SU-DHL-6 (cell line): ENCODE results near the gene ZGLP1.

Source experiments
- H2AFZ ChIP-seq: fragments of 200-600 bp; sonication (generic); 2 replicates; pipeline ENCODE4 v1.6.1; 2014; ENCODE audit warnings: low read depth, mild to moderate bottlenecking, moderate library complexity, mixed read lengths, antibody characterized with exemption, low read length; ENCODE audit not compliant: severe bottlenecking
- H3F3A ChIP-seq: fragments of 200-600 bp; shearing (Covaris generic); 2 replicates; pipeline ENCODE4 v1.6.0; 2016; ENCODE audit warnings: antibody characterized with exemption, mild to moderate bottlenecking; ENCODE audit not compliant: insufficient read depth
- H3K27ac ChIP-seq: fragments of 200-600 bp; sonication (generic); 2 replicates; pipeline ENCODE4 v1.5.1; 2016; ENCODE audit warnings: low read depth, mild to moderate bottlenecking, low read length, moderate library complexity, mixed read lengths
- H3K27me3 ChIP-seq: fragments of 200-600 bp; sonication (generic), shearing (Covaris generic); 2 replicates; pipeline ENCODE4 v1.6.0; 2014; ENCODE audit warnings: mild to moderate bottlenecking, low read length
- H3K36me3 ChIP-seq: fragments of 200-600 bp; sonication (generic); 2 replicates; pipeline ENCODE4 v1.6.1; 2014; ENCODE audit warnings: mild to moderate bottlenecking, low read length, mixed read lengths
- H3K4me2 ChIP-seq: fragments of 300-600, 200-600 bp; shearing (Covaris generic), sonication (generic); 2 replicates; pipeline ENCODE4 v1.6.0; 2014; ENCODE audit warnings: low read length, low read depth, mild to moderate bottlenecking; ENCODE audit not compliant: poor library complexity, severe bottlenecking
- H3K4me3 ChIP-seq: fragments of 200-600 bp; sonication (generic); 2 replicates; pipeline ENCODE4 v1.5.1; 2014; ENCODE audit warnings: antibody characterized with exemption, low read length, mild to moderate bottlenecking, mixed read lengths; ENCODE audit not compliant: insufficient read depth, poor library complexity, severe bottlenecking
- H3K79me2 ChIP-seq: fragments of 200-600 bp; sonication (generic); 2 replicates; pipeline ENCODE4 v1.6.1; 2014; ENCODE audit warnings: mild to moderate bottlenecking, low read length, moderate library complexity; ENCODE audit not compliant: insufficient read depth
- H3K9ac ChIP-seq: fragments of 200-600 bp; sonication (generic); 2 replicates; pipeline ENCODE4 v1.7.0; 2014; ENCODE audit warnings: mild to moderate bottlenecking, low read length
- H3K9me2 ChIP-seq: fragments of 200-600 bp; sonication (generic); replicated peaks from 2 replicates; pipeline ENCODE4 v1.6.1; 2014; ENCODE audit warnings: low read length; ENCODE audit not compliant: insufficient read depth
- H3K9me3 ChIP-seq: fragments of 200-600 bp; sonication (generic); 2 replicates; pipeline ENCODE4 v1.6.1; 2014; ENCODE audit warnings: low read length, mixed read lengths; ENCODE audit not compliant: insufficient read depth
- H4K20me1 ChIP-seq: fragments of 200-600 bp; sonication (generic); 2 replicates; pipeline ENCODE4 v1.6.1; 2014; ENCODE audit warnings: low read depth, mild to moderate bottlenecking, antibody characterized with exemption, low read length, moderate library complexity, mixed read lengths
- CTCF ChIP-seq: fragments of 200-600 bp; sonication (generic); IDR thresholded peaks from one replicate; pipeline ENCODE4 v1.5.1; 2017; ENCODE audit warnings: antibody characterized with exemption, mild to moderate bottlenecking, low read length, moderate library complexity; ENCODE audit not compliant: insufficient read depth, poor library complexity, severe bottlenecking
- EZH2phosphoT487 ChIP-seq: fragments of 200-600 bp; sonication (generic), shearing (Covaris generic); conservative IDR thresholded peaks from 2 replicates; pipeline ENCODE4 v1.6.1; 2018; ENCODE audit warnings: mild to moderate bottlenecking, antibody characterized with exemption, low read length, moderate library complexity, mixed read lengths

The ZGLP1 gene

GRCh38 chr19:10309423-10309822, at the start of gene ZGLP1:
ZGLP1 (minus strand) TSS chr19:10309815.
- H3K27me3 ChIP-seq, result no peaks in the 10 kb centered on the region
- no peak within 1 kb of the TSS for H2AFZ ChIP-seq
- no peak within 1 kb of the TSS for H3K4me3 ChIP-seq
- no peak within 1 kb of the TSS for H3K9ac ChIP-seq
- H3K79me2 ChIP-seq, result no peaks in the 10 kb centered on the region
- H3K27ac ChIP-seq, result no peak within 1 kb of the TSS
- H3F3A ChIP-seq, result no peaks in the 10 kb centered on the region
- no peak within 1 kb of the TSS for H3K4me2 ChIP-seq
- no peaks in the 10 kb centered on the region for H3K36me3 ChIP-seq
- H4K20me1 ChIP-seq, result no peaks in the 10 kb centered on the region
- no peak for TF ChIP-seq CTCF
- no peak for TF ChIP-seq EZH2phosphoT487
- no peaks in the 10 kb centered on the region for H3K9me3 ChIP-seq
- no peaks in the 10 kb centered on the region for H3K9me2 ChIP-seq

GRCh38 chr19:10356431-10356830, 46.8 kb upstream of the ZGLP1 start:
- no peaks in the 10 kb centered on the region for H3K9me2 ChIP-seq
- H3F3A ChIP-seq, result no peaks in the 10 kb centered on the region
- H3K27me3 ChIP-seq, result no peaks in the 10 kb centered on the region
- no peaks in the 10 kb centered on the region for H3K9me3 ChIP-seq
- no peak overlapping the region for H3K4me3 ChIP-seq
- H3K4me2 ChIP-seq, result no peak overlapping the region
- no peak overlapping the region for H3K27ac ChIP-seq
- no peak overlapping the region for H2AFZ ChIP-seq
- TF ChIP-seq EZH2phosphoT487 (no peak), CTCF (no peak)
- H3K36me3 ChIP-seq, result peaks cover 9% of the 10 kb centered on the region
- H3K79me2 ChIP-seq, result no peaks in the 10 kb centered on the region
- no peak overlapping the region for H3K9ac ChIP-seq
- no peaks in the 10 kb centered on the region for H4K20me1 ChIP-seq

- H3K79me2 ChIP-seq, result no peaks in the 10 kb centered on the region
- H3K9me2 ChIP-seq, result no peaks in the 10 kb centered on the region
- no peak overlapping the region for H2AFZ ChIP-seq
- no peak overlapping the region for H3K27ac ChIP-seq
- H3K9me3 ChIP-seq, result no peaks in the 10 kb centered on the region
- peaks cover 9% of the 10 kb centered on the region for H3K36me3 ChIP-seq
- no peaks in the 10 kb centered on the region for H4K20me1 ChIP-seq
- no peak for TF ChIP-seq EZH2phosphoT487
- TF ChIP-seq CTCF, result no peak
- no peaks in the 10 kb centered on the region for H3K27me3 ChIP-seq
- H3K9ac ChIP-seq, result no peak overlapping the region
- no peak overlapping the region for H3K4me3 ChIP-seq
- no peaks in the 10 kb centered on the region for H3F3A ChIP-seq
- no peak overlapping the region for H3K4me2 ChIP-seq
Observed at GRCh38 chr19:10353793-10354391, 44.3 kb upstream of the ZGLP1 start.
